OCI-LY1 (cell line): ENCODE data around the gene LRMDA.

Experiments
- EZH2 ChIP-seq: fragments of 200-600 bp; sonication (generic), shearing (Covaris generic); IDR thresholded peaks from 2 replicates; pipeline ENCODE4 v1.8.0; 2017; ENCODE audit warnings: borderline replicate concordance, mixed run types, mild to moderate bottlenecking, antibody characterized with exemption, low read length, moderate library complexity, mixed read lengths
- TF ChIP-seq, protein P1 (sequence below): fragments of 200-600 bp; sonication (generic), shearing (Covaris generic); IDR thresholded peaks from 2 replicates; pipeline ENCODE4 v1.5.1; 2017; ENCODE audit warnings: mild to moderate bottlenecking, antibody characterized with exemption, low read length, moderate library complexity, mixed read lengths

DNA sequence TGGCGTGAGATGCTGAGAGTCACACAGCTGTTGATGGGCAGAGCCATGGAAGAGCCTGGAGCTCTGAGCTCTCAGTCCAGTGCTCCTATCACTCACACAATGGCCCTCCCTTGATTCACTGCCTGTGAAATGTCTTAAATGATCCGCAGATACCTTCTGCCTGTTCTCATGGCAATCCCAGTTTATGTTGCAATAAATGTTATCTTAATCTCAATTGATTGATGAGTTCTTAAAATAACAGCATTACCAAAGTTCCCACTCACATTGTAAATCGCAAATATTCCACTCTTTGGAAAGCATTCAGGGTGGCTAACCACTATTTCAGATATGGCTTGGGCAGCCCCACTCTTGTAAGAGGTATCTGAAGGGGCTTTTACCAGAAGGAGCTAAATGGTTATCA, 865.5 kb downstream of the LRMDA start:
- TF ChIP-seq, protein P1, sequence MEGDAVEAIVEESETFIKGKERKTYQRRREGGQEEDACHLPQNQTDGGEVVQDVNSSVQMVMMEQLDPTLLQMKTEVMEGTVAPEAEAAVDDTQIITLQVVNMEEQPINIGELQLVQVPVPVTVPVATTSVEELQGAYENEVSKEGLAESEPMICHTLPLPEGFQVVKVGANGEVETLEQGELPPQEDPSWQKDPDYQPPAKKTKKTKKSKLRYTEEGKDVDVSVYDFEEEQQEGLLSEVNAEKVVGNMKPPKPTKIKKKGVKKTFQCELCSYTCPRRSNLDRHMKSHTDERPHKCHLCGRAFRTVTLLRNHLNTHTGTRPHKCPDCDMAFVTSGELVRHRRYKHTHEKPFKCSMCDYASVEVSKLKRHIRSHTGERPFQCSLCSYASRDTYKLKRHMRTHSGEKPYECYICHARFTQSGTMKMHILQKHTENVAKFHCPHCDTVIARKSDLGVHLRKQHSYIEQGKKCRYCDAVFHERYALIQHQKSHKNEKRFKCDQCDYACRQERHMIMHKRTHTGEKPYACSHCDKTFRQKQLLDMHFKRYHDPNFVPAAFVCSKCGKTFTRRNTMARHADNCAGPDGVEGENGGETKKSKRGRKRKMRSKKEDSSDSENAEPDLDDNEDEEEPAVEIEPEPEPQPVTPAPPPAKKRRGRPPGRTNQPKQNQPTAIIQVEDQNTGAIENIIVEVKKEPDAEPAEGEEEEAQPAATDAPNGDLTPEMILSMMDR = no peak
- TF ChIP-seq EZH2 = no peak
